Ecto neural progenitor cell (in vitro differentiated cells): Measurements from ENCODE around the gene HCN3.
"Not testable (repeated sequence)": the region's sequence is repeated elsewhere in the genome, so short reads cannot be mapped to it uniquely, and the experiment has no call there.

ENCODE experiments used
- DNase-seq: peaks from one replicate; pipeline ENCODE4 v3.0.0-alpha.2; 2018; ENCODE audit warnings: low spot score

HCN3 gene

GRCh38 chr1:155309423-155310021 lies 32.3 kb downstream of the HCN3 start:
- DNase-seq, result no peak

GRCh38 chr1:155313261-155313660 lies 36.0 kb downstream of the HCN3 start:
- no peak for DNase-seq

- no peak for DNase-seq
These were observed 39.7 kb downstream of the HCN3 start for GRCh38 chr1:155316922-155317321.

- DNase-seq, result no peak
These were observed 40.8 kb downstream of the HCN3 start for GRCh38 chr1:155318082-155318481.

- no peak for DNase-seq
These were observed 42.3 kb downstream of the HCN3 start for GRCh38 chr1:155319536-155319935.

- no peak for DNase-seq
These were observed 43.0 kb downstream of the HCN3 start for GRCh38 chr1:155320252-155320651.

GRCh38 chr1:155320661-155321617 lies 43.7 kb downstream of the HCN3 start, which contains the start of gene RUSC1:
RUSC1 (plus strand) TSS chr1:155320894; CDS start chr1:155321774, 880 bp downstream.
- DNase-seq, result peak; percentile 85

GRCh38 chr1:155321639-155322503 lies 44.6 kb downstream of the HCN3 start:
- DNase-seq, result no peak

GRCh38 chr1:155322571-155322952 lies 45.3 kb downstream of the HCN3 start:
- no peak for DNase-seq

- peak; percentile 97 for DNase-seq
These were observed 45.9 kb downstream of the HCN3 start for GRCh38 chr1:155322953-155323728.

GRCh38 chr1:155323729-155324036 lies 46.4 kb downstream of the HCN3 start:
- DNase-seq, result peak; percentile 92

- DNase-seq, result peak; percentile 95
These were observed 46.9 kb downstream of the HCN3 start for GRCh38 chr1:155324037-155324716.

- DNase-seq, result peak; percentile 83
These were observed 47.7 kb downstream of the HCN3 start for GRCh38 chr1:155324717-155325602.

- no peak for DNase-seq
These were observed 48.3 kb downstream of the HCN3 start for GRCh38 chr1:155325603-155325893.

- no peak for DNase-seq
These were observed 48.8 kb downstream of the HCN3 start for GRCh38 chr1:155326020-155326526.

- DNase-seq, result no peak
These were observed 49.4 kb downstream of the HCN3 start for GRCh38 chr1:155326631-155327037.

- no peak for DNase-seq
These were observed 50.7 kb downstream of the HCN3 start for GRCh38 chr1:155327981-155328380.

GRCh38 chr1:155328856-155329255 lies 51.6 kb downstream of the HCN3 start:
- DNase-seq, result not testable (repeated sequence)

- no peak for DNase-seq
These were observed 52.8 kb downstream of the HCN3 start for GRCh38 chr1:155329980-155330598.

GRCh38 chr1:155334962-155335361 lies 57.7 kb downstream of the HCN3 start:
- no peak for DNase-seq
